Spleen (tissue), 7 donors: ENCODE data around the gene UBAC1.

Experiments
- CTCF ChIP-seq, 11 experiments: fragments of 200-600 bp in 7 of 11; fragments of 450-650 bp in 4 of 11; sonication (generic) in 4 of 11; IDR thresholded peaks in 8 of 11; conservative IDR thresholded peaks in 3 of 11; 1 replicate in 7 of 11; 2 replicates in 4 of 11; pipeline versions ENCODE4 v1.4.0 to v1.8.0; 2016 to 2021; ENCODE audit warnings: antibody characterized with exemption in 11 of 11, inconsistent platforms in 4 of 11, mild to moderate bottlenecking in 1 of 11
- POLR2A ChIP-seq, 3 donors: fragments of 450-650 bp; IDR thresholded peaks; one replicate each; pipeline ENCODE4 v1.5.1; 2017; ENCODE audit warnings: antibody characterized with exemption in 3 of 3, mild to moderate bottlenecking in 1 of 3
- donor health status: DM: no; HTN: no; CAD: no; lungs with moderate emphysema.
- donor health status: DM: no; HTN: no; CAD: no.
- donor health status: DM: no; HTN: no; CAD: no.

DNA sequence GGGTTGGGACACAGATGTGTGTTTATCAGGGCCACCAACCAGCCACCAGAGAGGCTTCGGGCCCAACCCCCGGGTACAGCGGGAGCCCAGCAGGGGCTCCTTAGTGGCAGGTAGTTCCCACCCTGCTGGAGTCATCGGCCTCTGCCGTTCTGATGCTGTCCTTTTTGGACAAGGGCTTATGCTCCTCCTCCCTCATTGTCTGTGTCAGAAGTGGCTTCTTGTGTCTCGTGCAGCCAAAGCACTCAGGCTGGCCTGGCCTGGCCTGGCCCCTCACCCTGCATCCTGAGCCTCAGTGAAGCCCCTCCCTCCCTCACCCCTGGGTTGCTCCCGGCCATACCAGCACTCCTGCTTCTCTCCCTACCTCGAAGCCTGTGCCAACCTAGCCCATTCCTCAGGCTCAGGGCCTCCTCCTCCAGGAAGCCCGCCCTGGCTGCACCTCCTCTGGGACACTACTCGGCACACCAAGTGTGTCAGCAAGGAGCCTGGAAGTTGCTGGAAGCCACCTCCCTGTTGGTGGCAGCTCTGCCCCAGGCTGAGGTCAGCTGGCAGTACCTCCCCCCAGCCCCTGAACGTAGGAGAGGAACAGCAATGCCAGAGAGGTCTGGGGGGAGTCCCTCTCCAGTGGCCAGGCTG lies 4.1 kb upstream of the UBAC1 start:
- TF ChIP-seq CTCF (IDR thresholded peaks at IDR 0.05 in 8 of 11, conservative IDR thresholded peaks at IDR 0.05 in 3 of 11) = no peak
- no peak for TF ChIP-seq POLR2A (IDR thresholded peaks at IDR 0.05)
